ENCODE results near the gene TTF2.

- TF ChIP-seq CTCF (conservative IDR thresholded peaks at IDR 0.05) = no peak
- no peak for TF ChIP-seq ZFX (IDR thresholded peaks at IDR 0.05)
Observed at GRCh38 chr1:117079737-117080136, 19.6 kb downstream of the TTF2 start.
